Testis (tissue), 2 donors: ENCODE measurements around the gene NPAS3.

Source experiments
- CTCF ChIP-seq, 3 experiments: fragments of 450-650 bp in 2 of 3; fragments of 200-600 bp in 1 of 3; sonication (generic) in 1 of 3; IDR thresholded peaks; one replicate each; pipeline ENCODE4 v1.5.1; 2016 to 2019; ENCODE audit warnings: antibody characterized with exemption in 3 of 3, mild to moderate bottlenecking in 2 of 3, moderate library complexity in 1 of 3
- POLR2A ChIP-seq: fragments of 450-650 bp; IDR thresholded peaks from one replicate; pipeline ENCODE4 v1.6.1; 2017; ENCODE audit warnings: antibody characterized with exemption, mild to moderate bottlenecking, moderate library complexity

- no peak for TF ChIP-seq CTCF (IDR thresholded peaks at IDR 0.05)
- TF ChIP-seq POLR2A = no peak
Observed at GRCh38 chr14:33369041-33369440, 430.4 kb downstream of the NPAS3 start.
